ENCODE data around the gene CCDC6. TPM values are rescaled to one million over a fixed set of nuclear protein-coding genes. Genes with fewer than 3 reads are reported as not detected.

Gene CCDC6
- total and polyA plus RNA-seq, 7 donors: 12.6 to 97.5 (median 59.2) TPM

DNA sequence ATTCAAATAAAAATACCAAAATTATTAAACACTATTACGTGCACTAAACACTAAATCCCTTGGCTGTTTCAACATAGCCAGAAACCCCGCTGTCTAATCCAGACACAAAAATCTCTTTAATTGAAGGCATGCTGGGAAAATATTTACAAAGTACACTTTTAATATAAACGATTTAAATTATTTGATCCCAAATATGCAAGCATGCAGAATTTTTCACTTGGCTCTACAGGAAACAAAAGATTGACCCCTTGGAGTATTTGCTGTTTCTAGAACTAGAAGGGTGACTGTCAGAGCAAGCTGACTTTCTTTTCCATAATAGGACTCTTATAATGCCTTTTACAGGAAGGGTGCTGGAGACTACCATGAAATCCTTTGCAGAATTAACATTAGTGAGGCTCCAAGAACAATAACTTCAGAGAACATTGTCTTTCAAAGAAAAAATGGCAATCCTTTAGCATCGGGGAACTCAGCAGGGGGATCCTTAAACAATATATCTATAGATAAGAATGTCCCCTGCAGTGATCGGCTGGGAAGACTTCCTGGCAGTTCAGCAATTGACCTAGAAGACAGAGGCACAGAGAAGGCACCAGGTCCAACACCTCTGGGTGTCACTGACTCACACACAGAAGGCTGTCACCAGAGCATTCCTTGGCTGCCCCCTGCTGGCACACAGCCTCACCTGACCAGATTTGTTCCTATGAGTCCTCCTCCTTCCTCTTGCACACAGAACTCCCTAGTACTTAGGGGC is 97.3 kb downstream of the CCDC6 start:
- no peak overlapping the region for H3K27ac ChIP-seq

DNA sequence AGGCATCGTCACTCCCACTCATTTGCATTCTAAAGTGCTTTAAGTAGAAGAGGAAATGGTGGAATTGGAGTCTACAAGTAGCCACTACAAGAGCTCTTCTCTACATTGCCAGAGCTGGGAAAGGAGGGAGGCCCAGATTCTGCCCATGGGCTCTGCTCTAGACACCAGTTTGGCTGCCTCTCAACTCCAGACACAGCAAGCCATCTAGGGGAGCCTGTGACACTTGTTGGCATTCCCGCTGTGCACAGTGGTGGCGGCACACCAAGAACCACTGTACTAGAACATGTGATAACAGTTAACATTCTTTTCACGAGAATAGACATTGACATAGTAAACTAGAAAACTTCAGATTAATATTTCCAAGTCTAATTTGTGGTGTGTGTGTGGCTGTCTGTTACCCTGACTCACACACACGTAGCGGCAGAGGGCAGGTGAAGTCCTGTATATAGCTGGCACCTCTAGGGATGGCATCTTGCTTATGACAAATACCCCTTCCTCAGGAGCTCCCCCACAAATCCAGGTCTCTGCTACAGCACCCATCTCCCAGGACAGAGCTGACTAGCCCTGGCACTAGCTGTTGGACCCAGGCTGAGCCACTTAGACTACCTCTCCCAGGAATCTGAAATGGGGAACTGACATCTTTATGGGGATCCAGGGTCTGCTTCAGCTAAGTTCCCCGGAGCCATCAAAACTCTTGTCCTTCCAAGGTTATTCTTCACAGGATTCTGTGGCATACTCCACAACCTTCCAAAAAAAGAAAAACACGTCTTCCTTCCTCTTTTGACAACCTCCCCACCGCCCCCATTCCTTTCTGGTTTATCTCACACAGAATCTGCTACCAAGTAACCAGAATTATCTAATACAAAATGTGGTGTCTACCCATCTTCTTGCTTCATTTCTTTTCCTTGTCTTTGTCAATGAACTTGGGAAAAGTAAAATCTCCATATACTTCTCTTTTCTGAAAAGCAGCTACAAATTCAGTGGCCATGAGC is 98.4 kb downstream of the CCDC6 start:
- H3K4me3 ChIP-seq: no peak overlapping the region
- H3K36me3 ChIP-seq: peaks cover 11 to 97% (median 62%) of the 10 kb centered on the region in 4 donors
- intact Hi-C loops (cut with DNase I): loop anchor here (10.0 kb wide), 1 partner anchor 97 kb away; the partner anchor contains the start of gene CCDC6
- peaks cover 0 to 24% (median 12%) of the 10 kb centered on the region in 4 donors for H3K4me1 ChIP-seq
- H3K27me3 ChIP-seq: no peaks in the 10 kb centered on the region
- no peak for DNase-seq
- no peak overlapping the region for H3K27ac ChIP-seq
- TF ChIP-seq POLR2A (IDR thresholded peaks at IDR 0.05) (no peak), EP300 (IDR thresholded peaks at IDR 0.05) (no peak), POLR2AphosphoS5 (IDR thresholded peaks at IDR 0.05) (no peak)
- TF ChIP-seq, protein P1, sequence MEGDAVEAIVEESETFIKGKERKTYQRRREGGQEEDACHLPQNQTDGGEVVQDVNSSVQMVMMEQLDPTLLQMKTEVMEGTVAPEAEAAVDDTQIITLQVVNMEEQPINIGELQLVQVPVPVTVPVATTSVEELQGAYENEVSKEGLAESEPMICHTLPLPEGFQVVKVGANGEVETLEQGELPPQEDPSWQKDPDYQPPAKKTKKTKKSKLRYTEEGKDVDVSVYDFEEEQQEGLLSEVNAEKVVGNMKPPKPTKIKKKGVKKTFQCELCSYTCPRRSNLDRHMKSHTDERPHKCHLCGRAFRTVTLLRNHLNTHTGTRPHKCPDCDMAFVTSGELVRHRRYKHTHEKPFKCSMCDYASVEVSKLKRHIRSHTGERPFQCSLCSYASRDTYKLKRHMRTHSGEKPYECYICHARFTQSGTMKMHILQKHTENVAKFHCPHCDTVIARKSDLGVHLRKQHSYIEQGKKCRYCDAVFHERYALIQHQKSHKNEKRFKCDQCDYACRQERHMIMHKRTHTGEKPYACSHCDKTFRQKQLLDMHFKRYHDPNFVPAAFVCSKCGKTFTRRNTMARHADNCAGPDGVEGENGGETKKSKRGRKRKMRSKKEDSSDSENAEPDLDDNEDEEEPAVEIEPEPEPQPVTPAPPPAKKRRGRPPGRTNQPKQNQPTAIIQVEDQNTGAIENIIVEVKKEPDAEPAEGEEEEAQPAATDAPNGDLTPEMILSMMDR (IDR thresholded peaks at IDR 0.05): no peak
- H3K9me3 ChIP-seq: no peaks in the 10 kb centered on the region
- WGBS, 2 donors: 89 to 94% methylated on average over 9 of the region's 9 CpGs

More for the DNA sequence above, 97.3 kb downstream of the CCDC6 start:
- Histone ChIP-seq H3K4me3 (no peak overlapping the region), H3K4me1 (peaks cover 0 to 24% (median 12%) of the 10 kb centered on the region in 4 donors), H3K27me3 (no peaks in the 10 kb centered on the region), H3K9me3 (no peaks in the 10 kb centered on the region), H3K36me3 (peaks cover 11 to 97% (median 53%) of the 10 kb centered on the region in 4 donors)
- DNase-seq: peak; percentile 77
- TF ChIP-seq, protein P1 (IDR thresholded peaks at IDR 0.05): peak in 3 of 4 experiments; percentile 32 to 53 (median 51)
- no peak for TF ChIP-seq POLR2A (IDR thresholded peaks at IDR 0.05)
- intact Hi-C loops (cut with DNase I): loop anchor here (10.0 kb wide), 1 partner anchor 96 kb away; the partner anchor contains the start of gene CCDC6
- 61 to 62% methylated on average over 5 of the region's 5 CpGs for WGBS, 2 donors

DNA sequence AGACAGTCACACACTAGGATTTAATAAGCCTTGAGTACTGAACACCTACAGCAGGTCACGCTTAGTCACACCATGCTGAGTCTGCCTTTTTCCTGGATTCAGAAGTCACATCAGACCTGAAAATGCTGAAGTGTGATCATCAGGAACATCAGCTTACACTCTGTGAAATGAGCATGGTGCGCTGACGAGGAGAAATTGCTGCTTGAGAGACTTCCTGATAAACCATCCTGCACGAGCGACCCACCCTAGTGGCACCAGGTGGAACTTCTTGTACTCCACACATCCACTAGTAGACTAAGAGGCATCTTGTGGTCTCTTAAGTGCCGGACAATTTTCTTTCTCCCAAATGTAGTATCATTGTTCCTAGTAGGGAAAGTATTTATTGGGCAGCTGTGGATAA is 101.3 kb downstream of the CCDC6 start:
- peaks cover 0 to 24% (median 12%) of the 10 kb centered on the region in 4 donors for H3K4me1 ChIP-seq
- DNase-seq: no peak
- no peak overlapping the region for H3K27ac ChIP-seq
- no peaks in the 10 kb centered on the region for H3K9me3 ChIP-seq
- H3K4me3 ChIP-seq: no peak overlapping the region
- no peaks in the 10 kb centered on the region for H3K27me3 ChIP-seq
- peaks cover 11 to 94% (median 53%) of the 10 kb centered on the region in 4 donors for H3K36me3 ChIP-seq
- TF ChIP-seq POLR2AphosphoS5 (IDR thresholded peaks at IDR 0.05) (no peak), EP300 (IDR thresholded peaks at IDR 0.05) (no peak), POLR2A (IDR thresholded peaks at IDR 0.05) (no peak)
- TF ChIP-seq, protein P1 (IDR thresholded peaks at IDR 0.05): peak in 2 of 4 experiments; percentile 27 to 53
- intact Hi-C loops (cut with DNase I): loop anchor here (10.0 kb wide), 1 partner anchor 100 kb away; the partner anchor contains the start of gene CCDC6
- 44 to 73% methylated on average over 6 of the region's 6 CpGs for WGBS, 2 donors

GRCh38 chr10:59804220-59804619 is 102.1 kb downstream of the CCDC6 start:
- WGBS, 2 donors: 97% methylated on average over 4 of the region's 4 CpGs
- H3K4me1 ChIP-seq: peaks cover 0 to 18% (median 9%) of the 10 kb centered on the region in 4 donors
- TF ChIP-seq EP300 (IDR thresholded peaks at IDR 0.05) (no peak), POLR2A (IDR thresholded peaks at IDR 0.05) (no peak), POLR2AphosphoS5 (IDR thresholded peaks at IDR 0.05) (no peak)
- TF ChIP-seq, protein P1 (IDR thresholded peaks at IDR 0.05): no peak
- H3K4me3 ChIP-seq: no peak overlapping the region
- peaks cover 11 to 94% (median 51%) of the 10 kb centered on the region in 4 donors for H3K36me3 ChIP-seq
- H3K27me3 ChIP-seq: no peaks in the 10 kb centered on the region
- intact Hi-C loops (cut with DNase I): loop anchor here (10.0 kb wide), 1 partner anchor 101 kb away; the partner anchor contains the start of gene CCDC6
- no peak overlapping the region for H3K27ac ChIP-seq
- no peak for DNase-seq
- H3K9me3 ChIP-seq: no peaks in the 10 kb centered on the region

Data from sigmoid colon (tissue), 7 donors.